NCI-H1417 (cell line): ENCODE measurements around the gene EPB41L3.
A peak's percentile ranks its signal among the peaks of the same experiment; 100 is the strongest.
"Not testable (repeated sequence)": the region's sequence is repeated elsewhere in the genome, so short reads cannot be mapped to it uniquely, and the experiment has no call there.

Source experiments
- DNase-seq, 3 experiments: peaks; one replicate each; lab custom pipeline; 2025; lab: John Stamatoyannopoulos, UW

Gene EPB41L3

DNA sequence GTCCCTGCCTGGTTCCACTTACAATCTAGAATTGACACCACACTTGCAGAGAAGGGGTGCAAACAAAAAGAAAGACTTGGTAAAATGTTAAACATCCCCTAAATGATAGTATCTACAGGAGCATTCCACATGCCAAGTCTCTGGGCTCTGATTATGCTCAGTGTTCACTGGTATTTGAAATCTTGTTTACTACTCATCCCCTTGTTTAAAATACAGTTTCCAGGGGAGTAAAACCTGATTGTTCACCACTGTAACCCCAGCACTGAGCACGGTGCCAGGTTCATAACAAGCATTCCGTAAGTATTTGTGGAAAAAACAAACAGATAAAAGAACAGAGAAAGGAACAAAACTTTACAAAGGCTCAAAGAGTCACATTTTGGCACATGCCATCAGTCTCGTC, 11.7 kb downstream of the EPB41L3 start:
- no peak for DNase-seq

DNA sequence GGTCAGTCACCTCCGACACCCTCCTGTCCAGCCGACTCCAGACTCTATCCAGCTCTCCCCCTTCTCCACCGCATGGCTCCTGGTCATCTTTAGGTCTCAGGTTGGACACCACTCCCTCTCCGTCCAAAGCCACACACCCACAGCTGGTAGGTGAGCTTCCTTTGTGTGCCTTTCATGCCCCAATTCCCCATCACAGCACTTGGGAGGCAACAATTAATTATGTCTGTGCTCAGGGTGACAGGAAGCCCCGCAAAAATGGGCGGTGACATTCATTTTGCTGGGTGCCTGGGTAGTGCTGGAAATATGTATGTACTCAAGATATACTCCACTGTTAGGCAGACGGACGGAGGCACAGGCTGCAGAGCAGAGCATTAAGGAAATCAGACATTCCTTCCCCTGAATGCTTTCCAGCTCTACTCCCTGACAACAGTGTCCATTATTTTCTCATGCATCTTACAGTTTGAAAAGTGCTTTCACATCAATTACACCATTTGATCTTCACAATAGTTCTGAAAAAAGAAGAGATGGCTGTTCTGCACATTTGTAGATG, 13.1 kb downstream of the EPB41L3 start:
- no peak for DNase-seq

DNA sequence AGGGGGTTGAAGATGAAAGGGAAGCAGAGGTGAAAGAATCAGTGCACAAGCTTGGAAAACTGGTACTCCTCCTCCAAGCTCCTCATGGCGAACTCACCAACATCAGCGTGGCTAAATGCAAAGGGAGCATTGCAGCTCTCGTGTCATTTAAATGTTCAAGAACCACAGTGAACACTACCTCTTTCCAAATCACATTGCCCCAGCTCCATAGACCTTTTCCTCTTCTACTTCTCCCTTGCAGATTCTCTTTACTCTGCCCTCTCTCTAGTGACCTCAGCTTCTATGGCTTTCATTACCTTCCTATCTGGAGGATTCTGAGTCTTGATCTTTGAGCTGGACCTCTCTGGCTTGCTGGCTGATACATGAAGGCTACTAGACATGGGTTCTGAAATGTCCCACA, 14.3 kb downstream of the EPB41L3 start:
- no peak for DNase-seq

DNA sequence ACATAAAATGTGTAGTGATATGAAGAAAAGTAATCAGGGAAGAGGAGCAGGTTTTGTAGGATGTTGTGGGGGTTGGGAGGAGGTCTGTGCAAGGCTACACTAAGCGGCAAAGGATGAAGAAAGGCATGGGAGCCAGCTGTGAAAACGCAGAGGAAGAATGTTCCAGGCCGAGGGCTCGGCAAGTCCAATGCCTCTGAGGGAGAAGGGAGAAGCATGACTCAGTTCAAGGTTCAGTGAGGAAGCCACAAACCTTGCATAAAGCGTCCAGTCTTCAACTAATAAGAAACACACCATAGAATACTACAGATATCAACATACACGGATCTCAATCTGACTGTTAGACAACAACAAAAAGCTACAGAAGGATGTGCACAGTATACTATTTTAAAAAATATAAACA, 16.2 kb downstream of the EPB41L3 start:
- DNase-seq: no peak

DNA sequence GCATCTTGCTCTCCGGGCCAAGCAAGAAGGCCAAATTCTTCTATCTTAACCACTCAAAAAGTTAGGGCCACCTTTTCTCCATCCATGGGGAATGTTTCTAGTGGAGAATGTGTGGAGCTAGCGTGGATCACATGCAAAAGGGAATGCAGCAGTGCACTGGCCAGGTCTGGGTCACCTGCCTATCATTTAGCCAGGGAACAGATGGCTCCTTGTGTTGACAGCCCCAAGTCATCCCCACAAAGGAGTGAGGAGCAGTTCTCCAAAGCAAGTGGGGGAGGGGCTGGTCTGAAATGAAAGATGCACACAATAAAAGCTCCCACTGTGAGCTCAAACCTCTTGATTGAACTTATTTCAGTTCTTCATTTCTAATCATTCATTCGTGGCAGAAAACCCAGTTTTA, 19.1 kb downstream of the EPB41L3 start:
- DNase-seq: no peak

DNA sequence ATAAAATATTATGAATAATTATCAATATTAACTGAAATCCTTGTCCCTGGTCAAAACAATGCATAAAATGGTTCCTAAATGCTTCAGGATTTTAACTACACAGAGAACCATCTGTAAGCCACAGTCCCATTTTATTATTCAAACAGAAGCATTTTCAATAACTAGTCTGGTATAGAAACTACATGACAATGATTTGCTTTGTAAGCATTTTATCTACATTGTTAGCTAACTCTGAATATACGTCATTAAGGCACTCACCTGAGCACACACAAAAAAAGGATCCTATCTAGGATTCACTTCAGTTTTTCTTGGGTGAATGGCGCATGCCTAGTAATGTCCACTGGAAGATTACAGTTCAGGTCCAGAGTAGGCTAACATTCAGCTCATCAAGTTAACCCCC, 22.8 kb downstream of the EPB41L3 start:
- DNase-seq: no peak

DNA sequence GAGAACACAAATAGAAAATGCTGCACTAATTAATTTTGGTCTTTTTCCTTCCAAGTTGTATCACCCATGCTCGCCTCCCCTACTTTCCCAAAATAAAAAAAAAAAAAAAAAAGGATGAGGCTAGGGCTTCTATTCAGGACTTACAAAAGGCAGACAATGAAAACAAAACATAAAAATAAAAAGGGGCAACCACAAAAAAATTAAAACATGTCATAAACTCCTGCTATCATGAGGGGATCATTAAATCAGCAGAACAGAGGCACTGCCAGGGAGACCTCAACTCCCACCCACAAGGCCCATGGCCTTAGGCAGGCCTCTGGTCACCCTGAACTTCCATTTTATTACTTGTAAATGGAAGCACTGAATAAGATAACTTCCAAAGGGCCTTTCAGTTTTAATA, 23.3 kb downstream of the EPB41L3 start:
- DNase-seq: no peak

DNA sequence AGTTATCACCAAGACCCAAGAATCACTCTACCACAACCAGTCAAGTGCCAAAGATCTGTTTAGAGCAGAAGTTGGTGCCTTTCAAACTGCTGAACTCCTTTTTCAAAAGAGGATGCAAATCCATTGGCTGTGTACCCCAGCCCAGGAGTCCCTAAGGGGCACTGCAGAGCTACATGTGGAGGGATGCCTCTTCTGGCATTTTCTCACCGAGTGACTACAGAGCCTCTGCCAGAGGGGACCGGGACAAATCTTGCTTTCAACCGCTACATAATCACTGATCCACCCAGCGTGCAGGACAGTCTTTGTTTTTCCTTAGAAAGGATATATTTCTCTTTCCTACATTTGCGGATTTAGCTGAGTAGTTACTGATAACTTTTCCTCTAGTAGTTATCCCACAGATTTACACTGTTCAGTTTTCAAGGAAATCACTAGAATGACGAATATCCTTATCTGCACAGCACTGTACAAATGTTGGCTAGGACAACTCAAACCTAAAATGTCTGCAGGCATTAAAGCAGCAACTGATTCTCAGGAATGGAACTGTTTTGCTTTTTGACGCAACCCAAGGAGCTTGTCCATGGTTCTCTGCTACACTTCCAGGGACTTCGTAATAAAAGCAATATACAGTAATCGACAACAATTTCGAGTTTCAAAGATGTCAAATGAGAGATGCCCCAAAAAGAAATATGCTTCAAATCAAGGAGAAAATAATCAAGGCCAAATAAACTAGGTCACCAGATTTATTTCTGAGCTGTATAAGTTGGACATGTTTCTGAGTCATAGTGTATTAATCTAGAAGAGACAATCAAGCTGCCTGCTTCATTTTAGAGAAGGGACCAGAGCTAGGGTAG, 24.1 kb downstream of the EPB41L3 start:
- no peak for DNase-seq

DNA sequence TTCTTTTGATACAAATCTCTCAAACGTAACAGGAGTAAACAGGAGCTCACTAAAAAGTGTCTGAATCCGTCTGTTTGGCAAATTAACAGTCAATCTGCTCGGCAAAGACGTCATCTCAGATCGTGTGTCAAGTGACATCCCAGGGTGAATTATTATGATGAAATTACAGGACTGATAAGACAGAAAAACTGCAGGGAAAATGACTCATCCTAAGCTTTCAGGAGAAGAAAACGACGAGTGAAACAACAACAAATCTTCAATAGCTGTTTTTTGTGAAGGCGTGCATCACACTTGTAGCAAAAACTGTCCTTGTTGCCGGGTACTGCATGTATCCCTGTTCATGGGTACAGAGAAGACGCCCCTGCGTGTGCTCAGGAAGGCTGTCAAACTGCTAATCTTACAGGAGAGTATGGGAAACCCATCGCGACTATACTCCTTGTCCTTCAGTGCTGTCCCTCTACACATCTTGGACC, 24.9 kb downstream of the EPB41L3 start:
- DNase-seq: no peak

DNA sequence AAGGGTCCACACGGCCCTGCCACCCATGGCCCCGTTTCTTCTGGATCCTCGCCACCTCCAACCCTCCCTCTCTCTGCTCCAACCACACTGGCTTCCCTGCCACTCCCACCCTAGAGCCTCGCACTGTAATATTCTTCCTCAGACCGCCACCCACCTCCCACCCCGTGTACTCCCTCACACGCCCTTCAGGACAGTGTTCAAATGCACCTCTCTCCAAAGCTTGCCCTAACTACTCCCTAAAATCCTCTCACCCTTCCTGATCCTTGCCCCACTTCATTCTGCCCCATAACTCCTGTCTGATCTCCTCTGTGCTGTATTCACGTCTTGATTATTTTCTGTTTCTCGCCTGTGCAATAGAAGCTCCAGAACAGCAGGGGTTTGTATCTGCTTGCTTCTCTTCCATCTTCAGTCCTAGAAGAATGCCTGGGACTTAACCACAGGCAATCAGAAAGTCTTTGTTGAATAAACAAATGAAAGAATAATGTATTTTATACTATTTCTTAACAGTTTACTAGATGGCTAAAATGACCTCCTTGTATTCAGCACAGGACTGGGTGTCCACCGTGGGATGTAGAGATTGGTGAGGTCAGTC, 25.5 kb downstream of the EPB41L3 start:
- no peak for DNase-seq

DNA sequence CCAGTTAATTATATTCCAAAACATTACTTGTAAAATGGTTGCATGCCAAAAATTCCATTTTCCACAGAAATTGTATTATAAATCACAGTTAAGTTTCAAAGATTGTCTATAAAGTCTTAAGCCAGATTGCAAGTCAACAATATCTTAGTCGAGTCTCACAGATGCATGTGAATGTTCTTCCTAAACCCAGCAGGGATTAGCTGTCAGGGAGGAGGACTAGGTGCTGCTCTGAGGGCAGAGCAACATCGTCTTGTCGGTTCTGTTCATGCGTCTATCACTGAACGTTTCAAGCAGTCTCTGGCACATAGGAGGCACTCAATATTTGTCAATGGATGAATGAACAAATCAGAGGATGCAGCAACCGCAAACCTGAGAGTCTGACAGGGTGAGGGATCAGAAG, 27.0 kb downstream of the EPB41L3 start:
- DNase-seq: no peak

DNA sequence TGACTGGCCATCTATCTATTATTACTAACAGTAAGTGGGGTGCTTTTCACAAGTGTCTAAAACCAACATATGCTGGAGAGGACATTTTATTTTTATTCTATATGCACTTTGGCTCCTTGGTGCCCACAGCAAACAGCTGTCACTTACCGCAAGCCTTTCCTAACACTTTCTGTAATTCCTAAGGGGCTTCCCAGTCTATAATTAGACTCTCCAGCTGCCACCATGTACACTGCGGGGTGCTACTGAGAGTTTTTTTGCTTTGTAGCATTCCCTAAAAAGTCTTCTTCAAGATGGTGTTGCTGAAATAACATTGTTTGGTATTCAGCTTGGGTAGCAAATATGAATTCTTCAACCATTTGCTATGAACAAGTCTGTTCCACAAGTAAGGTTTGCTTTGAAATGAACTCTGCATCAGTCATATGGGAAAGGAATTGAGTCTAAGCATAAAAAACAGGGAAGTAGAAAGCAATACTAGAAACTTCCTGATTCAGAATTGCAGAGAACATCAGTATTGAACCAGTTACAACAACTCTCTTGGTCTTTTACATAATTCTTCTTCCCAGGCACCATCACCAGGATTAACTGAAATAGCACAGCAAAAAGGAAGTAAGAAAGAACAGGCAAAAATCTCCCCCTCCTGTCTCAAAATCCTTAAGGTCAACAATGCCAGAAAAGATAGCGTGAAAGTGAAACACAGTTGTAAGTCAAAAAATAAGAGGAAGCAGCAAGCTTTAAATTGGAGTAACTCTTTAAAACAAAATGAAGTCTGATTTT, 28.6 kb downstream of the EPB41L3 start:
- DNase-seq: peak in 1 of 3 experiments; percentile 75

DNA sequence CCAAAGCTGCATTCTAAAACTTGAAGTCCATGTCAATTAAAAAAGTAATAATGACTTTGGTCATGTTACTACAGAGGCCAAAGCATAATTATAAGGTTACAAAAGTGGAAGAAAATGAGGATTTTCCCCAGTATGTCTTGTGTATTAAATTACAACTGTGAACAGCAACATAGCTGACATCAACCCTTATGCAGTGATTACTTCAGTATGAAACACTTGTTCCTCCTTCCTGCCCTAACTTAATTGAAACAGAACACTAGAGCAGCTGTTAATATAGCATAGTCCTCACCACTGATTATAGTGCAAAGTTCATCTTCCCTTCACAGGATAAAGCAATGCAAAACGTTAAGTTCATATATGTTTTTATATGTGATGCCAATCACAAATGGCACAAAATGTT, 29.9 kb downstream of the EPB41L3 start:
- no peak for DNase-seq

DNA sequence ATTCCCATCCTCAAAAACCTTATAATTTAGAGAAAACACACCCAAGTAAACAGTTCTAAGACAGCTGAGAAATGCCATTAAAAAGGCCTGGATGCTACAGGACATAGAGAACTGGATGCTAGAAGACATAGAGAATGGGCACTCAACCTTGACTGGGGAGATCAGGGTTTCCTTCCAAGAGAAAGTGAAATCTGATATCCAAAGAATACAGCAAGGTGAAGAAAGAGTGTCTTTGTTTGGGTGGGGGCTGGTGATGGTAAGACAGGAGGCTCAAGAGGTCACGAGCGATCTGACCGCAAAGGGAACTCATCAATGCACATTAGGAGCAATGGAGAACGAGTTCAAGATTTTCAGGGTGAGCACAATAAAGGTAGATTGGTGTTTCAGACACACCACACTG, 31.6 kb downstream of the EPB41L3 start:
- DNase-seq: no peak

DNA sequence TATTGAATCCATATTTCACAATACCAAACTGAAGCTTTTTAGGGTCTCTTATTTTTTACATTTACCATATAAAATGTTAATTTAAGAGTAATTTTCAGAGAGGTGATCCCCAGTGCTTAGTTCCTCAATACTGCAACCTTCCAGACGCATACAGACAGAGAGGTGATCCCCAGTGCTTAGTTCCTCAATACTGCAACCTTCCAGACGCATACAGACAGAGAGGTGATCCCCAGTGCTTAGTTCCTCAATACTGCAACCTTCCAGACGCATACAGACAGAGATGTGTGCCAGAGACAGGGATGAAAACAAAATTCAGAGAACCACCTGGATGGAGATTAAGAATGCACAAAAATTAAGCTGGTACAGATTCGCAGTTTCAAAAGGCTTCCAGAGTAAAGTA, 32.3 kb downstream of the EPB41L3 start:
- DNase-seq: not testable (repeated sequence)

DNA sequence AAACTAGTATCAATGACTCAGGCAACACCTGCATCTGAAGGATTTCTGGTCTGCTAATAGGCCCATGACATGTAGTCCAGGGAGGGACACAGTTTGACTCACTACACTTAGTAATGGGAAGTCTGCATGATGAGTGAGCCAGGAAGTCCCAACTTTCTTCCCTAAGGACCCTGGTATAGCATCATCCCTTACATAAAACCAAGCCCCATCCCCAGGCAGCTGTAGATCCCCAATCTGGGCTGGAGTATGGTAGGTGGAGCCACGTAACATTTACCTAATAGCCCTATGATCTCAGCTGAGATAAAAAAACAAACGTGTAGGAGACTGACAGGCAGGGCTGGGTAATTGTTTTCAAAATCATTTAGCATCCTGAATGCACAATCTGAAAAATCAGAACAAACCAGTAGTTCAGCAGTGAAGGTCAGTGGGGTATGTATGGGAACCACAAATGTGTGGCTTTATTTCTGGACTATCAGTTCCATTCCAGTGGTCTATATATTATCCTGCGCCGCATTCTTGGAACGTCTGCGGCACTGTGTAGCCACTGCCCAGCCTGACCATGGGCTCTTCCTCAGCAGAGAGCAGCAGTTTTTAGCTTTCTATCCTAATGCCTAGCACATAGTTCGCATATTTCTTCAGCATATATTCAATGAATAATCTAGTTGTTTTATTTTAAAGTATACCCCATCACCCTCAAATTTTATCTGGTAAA, 33.5 kb downstream of the EPB41L3 start:
- no peak for DNase-seq

DNA sequence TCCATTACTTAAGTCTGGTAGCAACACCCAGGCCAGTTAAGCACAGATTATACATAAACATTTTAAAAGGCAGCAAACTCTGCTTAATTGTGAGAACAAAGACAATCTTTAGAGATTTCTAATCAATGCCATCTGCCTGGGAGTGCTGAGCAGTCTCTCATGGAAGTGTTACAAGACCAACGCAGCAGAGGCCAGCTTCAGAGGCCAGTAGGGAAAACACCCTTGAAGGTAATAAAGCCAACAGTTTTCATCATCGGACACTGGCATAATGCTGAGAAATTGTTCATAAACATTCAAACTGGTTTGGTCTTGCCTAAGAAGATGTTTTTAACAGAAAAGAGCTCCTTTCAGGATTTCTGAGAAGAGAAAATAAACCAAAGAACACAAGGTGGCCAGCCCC, 35.0 kb downstream of the EPB41L3 start:
- no peak for DNase-seq

DNA sequence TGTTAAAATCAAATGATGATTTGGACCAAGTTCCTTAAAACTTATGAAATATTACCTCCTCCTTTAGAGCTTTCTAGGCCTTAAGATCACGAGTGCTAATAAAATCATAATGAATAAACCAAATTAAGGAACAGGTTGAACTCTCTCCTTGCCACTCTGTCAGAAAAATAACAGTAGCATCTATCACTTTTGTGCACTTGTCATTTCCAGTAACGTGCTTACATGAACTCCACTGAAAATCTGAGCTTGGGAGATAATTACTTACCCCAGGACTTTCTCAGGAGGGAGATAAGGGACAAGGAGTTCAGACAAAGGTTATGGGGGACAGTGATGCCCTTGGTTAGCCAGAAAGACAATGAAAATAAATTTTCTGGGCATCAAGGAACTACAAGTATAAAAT, 36.0 kb downstream of the EPB41L3 start:
- no peak for DNase-seq

DNA sequence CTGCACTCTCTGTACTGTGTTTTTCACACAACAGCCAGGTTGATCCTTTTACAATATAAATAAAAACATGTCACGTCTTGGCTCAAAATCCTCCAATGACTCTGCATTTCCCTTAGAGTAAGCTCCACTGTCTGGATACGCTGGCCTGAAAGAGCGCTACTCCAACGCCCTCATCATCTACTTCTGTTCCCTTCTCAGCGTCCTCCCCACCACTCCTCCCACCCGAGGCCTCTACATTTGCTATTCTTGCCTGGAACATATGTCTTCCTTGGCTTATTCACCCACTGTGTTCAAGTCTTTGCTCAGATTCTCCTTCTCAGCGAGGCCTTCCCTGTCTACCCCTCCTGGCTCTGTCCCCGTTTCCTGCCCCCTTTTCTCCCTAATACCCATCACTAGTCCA, 37.6 kb downstream of the EPB41L3 start:
- no peak for DNase-seq

DNA sequence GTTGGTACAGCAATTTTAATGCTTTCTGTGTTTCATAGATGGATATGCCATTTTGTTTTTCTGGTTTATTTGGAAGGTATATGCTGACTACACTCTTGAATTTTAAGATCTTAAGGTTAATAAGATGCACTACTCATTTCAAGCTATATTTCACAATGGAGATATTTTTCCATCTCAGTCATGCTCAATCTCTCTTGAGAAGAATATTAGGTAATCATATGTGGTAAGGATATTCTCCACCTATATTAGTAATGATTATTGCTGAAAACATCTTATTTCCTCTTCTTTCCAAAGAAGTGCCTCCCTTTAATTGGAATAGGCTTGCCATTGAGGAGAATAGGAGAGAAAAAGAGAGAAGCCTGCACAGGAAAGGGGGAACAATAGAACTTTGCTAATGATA, 40.1 kb downstream of the EPB41L3 start:
- no peak for DNase-seq

DNA sequence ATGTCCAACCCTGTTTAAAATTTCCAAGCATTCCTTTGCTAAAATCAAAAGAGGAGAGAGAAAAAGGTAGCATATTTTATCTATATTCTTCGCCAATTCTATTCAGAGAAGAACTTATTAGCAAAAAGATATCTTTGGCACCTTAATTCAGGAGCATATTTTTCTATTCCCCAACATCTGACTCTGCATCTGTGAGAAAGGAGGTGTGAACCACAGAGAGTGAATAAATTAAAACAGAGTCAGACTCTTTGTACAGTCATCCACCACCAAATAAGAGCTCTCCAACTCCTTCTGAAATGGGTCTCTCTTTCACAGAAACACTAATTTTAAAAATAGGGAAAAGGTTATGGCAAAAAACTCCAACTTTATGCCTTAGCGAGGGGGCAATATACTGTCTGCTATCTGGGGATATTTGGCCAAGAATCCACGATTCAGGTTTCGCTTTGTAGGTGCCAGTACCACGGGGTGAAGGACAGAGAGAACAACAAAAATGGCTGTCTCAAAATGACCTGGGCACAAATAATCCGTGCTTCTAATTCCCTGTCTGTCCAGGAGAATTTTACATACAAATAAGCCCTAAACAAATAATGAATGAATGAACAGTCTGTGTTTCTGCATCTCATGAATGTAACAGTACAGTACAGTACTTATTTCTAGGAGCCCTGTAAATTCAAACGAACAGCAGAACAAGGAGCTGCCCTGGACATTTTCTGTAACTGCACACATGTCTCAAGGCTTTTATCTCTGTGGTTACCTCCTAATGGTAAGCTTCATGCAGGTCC, 43.4 kb downstream of the EPB41L3 start:
- no peak for DNase-seq
